Right atrium auricular region (tissue), 2 donors: ENCODE results near the gene GJA1. TPM values are rescaled to one million over a fixed set of nuclear protein-coding genes. Genes with fewer than 3 reads are reported as not detected.
"Not testable (repeated sequence)": the region's sequence is repeated elsewhere in the genome, so short reads cannot be mapped to it uniquely, and the experiment has no call there.

ENCODE experiments used
- DNase-seq: peaks from one replicate; pipeline ENCODE4 v3.0.0-alpha.2; 2019; ENCODE audit warnings: low spot score
- H3K27ac ChIP-seq, 2 donors: fragments of 200-600 bp; sonication (generic); 1 replicate in 1 of 2; 2 replicates in 1 of 2; pipeline ENCODE4 v1.5.1; 2016 to 2019
- H3K27me3 ChIP-seq, 2 donors: fragments of 200-600 bp; sonication (generic); one replicate each; pipeline versions ENCODE4 v1.5.1 to v1.6.0; 2017 to 2019
- H3K36me3 ChIP-seq: fragments of 200-600 bp; sonication (generic); one replicate; pipeline ENCODE4 v1.5.1; 2016
- H3K4me1 ChIP-seq, 2 donors: fragments of 200-600 bp; sonication (generic); one replicate each; pipeline versions ENCODE4 v1.5.1 to v1.6.0; 2017 to 2019
- H3K4me3 ChIP-seq, 2 donors: fragments of 200-600 bp; sonication (generic); 1 replicate in 1 of 2; 2 replicates in 1 of 2; pipeline ENCODE4 v1.5.1; 2017 to 2019; ENCODE audit warnings: mild to moderate bottlenecking in 1 of 2, moderate library complexity in 1 of 2
- H3K9me3 ChIP-seq, 2 donors: fragments of 200-600 bp; sonication (generic); one replicate each; pipeline ENCODE4 v1.5.1; 2019
- CTCF ChIP-seq, 2 donors: fragments of 200-600 bp; sonication (generic); IDR thresholded peaks; one replicate each; pipeline ENCODE4 v1.5.1; 2019; ENCODE audit warnings: antibody characterized with exemption in 2 of 2
- total RNA-seq, 2 donors: library from RNA; depleted of rRNA; stranded (reverse); fragments of >200 nt; gene quantifications; one replicate each; pipeline ENCODE4 v1.1.0, GENCODE V29; 2016

Gene GJA1
- total RNA-seq, 2 donors from 2014 or later: 122 to 235 TPM

- Histone ChIP-seq H3K4me1 (peaks cover 0 to 34% of the 10 kb centered on the region in 2 donors), H3K36me3 (peaks cover 52% of the 10 kb centered on the region)
- H3K27me3 ChIP-seq, H3K9me3 ChIP-seq, H3K4me3 ChIP-seq, H3K27ac ChIP-seq, DNase-seq: not testable (repeated sequence)
Measured at GRCh38 chr6:121448528-121448927, 13.1 kb downstream of the GJA1 start.

- Histone ChIP-seq H3K9me3 (no peaks in the 10 kb centered on the region), H3K27ac (no peak overlapping the region), H3K36me3 (peaks cover 52% of the 10 kb centered on the region), H3K27me3 (no peaks in the 10 kb centered on the region), H3K4me3 (no peak overlapping the region), H3K4me1 (peaks cover 0 to 27% of the 10 kb centered on the region in 2 donors)
- DNase-seq: no peak
- no peak for TF ChIP-seq CTCF (IDR thresholded peaks at IDR 0.05)
Measured at GRCh38 chr6:121449331-121449730, 13.9 kb downstream of the GJA1 start.

GRCh38 chr6:121450242-121450641, 14.8 kb downstream of the GJA1 start:
- Histone ChIP-seq H3K4me3 (no peak overlapping the region), H3K27ac (no peak overlapping the region), H3K27me3 (no peaks in the 10 kb centered on the region), H3K9me3 (no peaks in the 10 kb centered on the region), H3K36me3 (peaks cover 50% of the 10 kb centered on the region), H3K4me1 (peaks cover 0 to 21% of the 10 kb centered on the region in 2 donors)
- no peak for DNase-seq
- TF ChIP-seq CTCF (IDR thresholded peaks at IDR 0.05): no peak

GRCh38 chr6:121451250-121451649, 15.8 kb downstream of the GJA1 start:
- no peak overlapping the region for H3K4me3 ChIP-seq
- DNase-seq: no peak
- no peaks in the 10 kb centered on the region for H3K27me3 ChIP-seq
- H3K4me1 ChIP-seq: peaks cover 0 to 13% of the 10 kb centered on the region in 2 donors
- H3K9me3 ChIP-seq: no peaks in the 10 kb centered on the region
- TF ChIP-seq CTCF (IDR thresholded peaks at IDR 0.05): no peak
- H3K27ac ChIP-seq: no peak overlapping the region
- H3K36me3 ChIP-seq: peaks cover 39% of the 10 kb centered on the region

GRCh38 chr6:121453191-121453590, 17.7 kb downstream of the GJA1 start:
- no peak for TF ChIP-seq CTCF (IDR thresholded peaks at IDR 0.05)
- peaks cover 20% of the 10 kb centered on the region for H3K36me3 ChIP-seq

GRCh38 chr6:121460170-121460569, 24.7 kb downstream of the GJA1 start:
- no peak for DNase-seq
- H3K4me1 ChIP-seq: no peaks in the 10 kb centered on the region
- H3K9me3 ChIP-seq: no peaks in the 10 kb centered on the region
- H3K27me3 ChIP-seq: no peaks in the 10 kb centered on the region
- H3K36me3 ChIP-seq: no peaks in the 10 kb centered on the region
- no peak for TF ChIP-seq CTCF (IDR thresholded peaks at IDR 0.05)
- H3K27ac ChIP-seq: no peak overlapping the region
- no peak overlapping the region for H3K4me3 ChIP-seq

More at GRCh38 chr6:121453191-121453590, 17.7 kb downstream of the GJA1 start:
- no peak overlapping the region for H3K27ac ChIP-seq
- no peaks in the 10 kb centered on the region for H3K9me3 ChIP-seq
- no peaks in the 10 kb centered on the region for H3K27me3 ChIP-seq
- DNase-seq: no peak
- H3K4me1 ChIP-seq: no peaks in the 10 kb centered on the region
- no peak overlapping the region for H3K4me3 ChIP-seq
